Sigmoid colon (tissue), 7 donors: Measurements from ENCODE around the gene AQP6. TPM values are rescaled to one million over a fixed set of nuclear protein-coding genes. Genes with fewer than 3 reads are reported as not detected.
A peak's percentile ranks its signal among the peaks of the same experiment; 100 is the strongest.

Experiments used
- DNase-seq: peaks from one replicate; pipeline ENCODE4 v3.0.0-alpha.2; 2019
- H3K27ac ChIP-seq, 4 donors: fragments of 200-600 bp; sonication (generic); one replicate each; pipeline ENCODE4 v1.5.1; 2016 to 2019; ENCODE audit warnings: mild to moderate bottlenecking in 1 of 4
- H3K27me3 ChIP-seq, 3 donors: fragments of 200-600 bp; sonication (generic); one replicate each; pipeline ENCODE4 v1.5.1; 2019; ENCODE audit warnings: mild to moderate bottlenecking in 1 of 3
- H3K36me3 ChIP-seq, 4 donors: fragments of 200-600 bp; sonication (generic); one replicate each; pipeline ENCODE4 v1.5.1; 2016 to 2019
- H3K4me1 ChIP-seq, 4 donors: fragments of 200-600 bp; sonication (generic); one replicate each; pipeline ENCODE4 v1.5.1; 2017 to 2019
- H3K4me3 ChIP-seq, 4 donors: fragments of 200-600 bp; sonication (generic); one replicate each; pipeline ENCODE4 v1.5.1; 2017 to 2019; ENCODE audit warnings: mild to moderate bottlenecking in 2 of 4, moderate library complexity in 1 of 4
- H3K9me3 ChIP-seq, 4 donors: fragments of 200-600 bp in 3 of 4; sonication (generic) in 3 of 4; one replicate each; pipeline versions ENCODE4 v1.5.1 to v1.6.1; 2013 to 2019
- CTCF ChIP-seq, 4 experiments: fragments of 450-650 bp in 3 of 4; fragments of 200-600 bp in 1 of 4; IDR thresholded peaks; one replicate each; pipeline ENCODE4 v1.5.1; 2016 to 2019; ENCODE audit warnings: antibody characterized with exemption in 4 of 4, mild to moderate bottlenecking in 3 of 4, moderate library complexity in 2 of 4
- EP300 ChIP-seq, 4 donors: sonication (generic); formaldehyde crosslinking; IDR thresholded peaks; one replicate each; pipeline ENCODE4 v1.6.1; 2017; ENCODE audit warnings: antibody characterized with exemption in 4 of 4
- POLR2A ChIP-seq, 2 donors: fragments of 450-650 bp; IDR thresholded peaks; one replicate each; pipeline ENCODE4 v1.6.1; 2016; ENCODE audit warnings: antibody characterized with exemption in 2 of 2, mild to moderate bottlenecking in 2 of 2, moderate library complexity in 2 of 2
- POLR2AphosphoS5 ChIP-seq, 4 donors: sonication (generic); formaldehyde crosslinking; IDR thresholded peaks; one replicate each; pipeline ENCODE4 v1.6.1; 2017; ENCODE audit warnings: antibody characterized with exemption in 4 of 4
- WGBS, 2 donors: extraction: QIAGEN DNeasy Blood & Tissue Kit; methylation state at CpG; one replicate each; pipeline ENCODE4 v1.1.7; 2013; 5-methylcytosine and 5-hydroxymethylcytosine counted together
- intact Hi-C: fragments of 100-400 bp; cut with DNase I; formaldehyde crosslinking; loops from one replicate; pipeline ENCODE4 v1.15.1; 2023
- polyA plus RNA-seq, 3 donors: library from polyadenylated mRNA; stranded (reverse); fragments of 200-250 nt; gene quantifications; one replicate each; pipeline ENCODE4 v1.2.3, GENCODE V29; 2013
- total RNA-seq, 4 donors: library from RNA; depleted of rRNA; stranded (reverse); fragments of >200 nt; gene quantifications; one replicate each; pipeline ENCODE4 v1.1.0, GENCODE V29; 2016
- donor health status: healthy with polysubstance abuse.
- donor health status: Bipolar disorder and iron deficiency.
- donor health status: healthy.

Gene AQP6, protein sequence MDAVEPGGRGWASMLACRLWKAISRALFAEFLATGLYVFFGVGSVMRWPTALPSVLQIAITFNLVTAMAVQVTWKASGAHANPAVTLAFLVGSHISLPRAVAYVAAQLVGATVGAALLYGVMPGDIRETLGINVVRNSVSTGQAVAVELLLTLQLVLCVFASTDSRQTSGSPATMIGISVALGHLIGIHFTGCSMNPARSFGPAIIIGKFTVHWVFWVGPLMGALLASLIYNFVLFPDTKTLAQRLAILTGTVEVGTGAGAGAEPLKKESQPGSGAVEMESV
- total RNA-seq = under 1 TPM; 0.14 to 0.83 (median 0.60) TPM
- under 1 TPM in 1 of 3 donors, not detected in 2; 0.12 TPM for polyA plus RNA-seq

DNA sequence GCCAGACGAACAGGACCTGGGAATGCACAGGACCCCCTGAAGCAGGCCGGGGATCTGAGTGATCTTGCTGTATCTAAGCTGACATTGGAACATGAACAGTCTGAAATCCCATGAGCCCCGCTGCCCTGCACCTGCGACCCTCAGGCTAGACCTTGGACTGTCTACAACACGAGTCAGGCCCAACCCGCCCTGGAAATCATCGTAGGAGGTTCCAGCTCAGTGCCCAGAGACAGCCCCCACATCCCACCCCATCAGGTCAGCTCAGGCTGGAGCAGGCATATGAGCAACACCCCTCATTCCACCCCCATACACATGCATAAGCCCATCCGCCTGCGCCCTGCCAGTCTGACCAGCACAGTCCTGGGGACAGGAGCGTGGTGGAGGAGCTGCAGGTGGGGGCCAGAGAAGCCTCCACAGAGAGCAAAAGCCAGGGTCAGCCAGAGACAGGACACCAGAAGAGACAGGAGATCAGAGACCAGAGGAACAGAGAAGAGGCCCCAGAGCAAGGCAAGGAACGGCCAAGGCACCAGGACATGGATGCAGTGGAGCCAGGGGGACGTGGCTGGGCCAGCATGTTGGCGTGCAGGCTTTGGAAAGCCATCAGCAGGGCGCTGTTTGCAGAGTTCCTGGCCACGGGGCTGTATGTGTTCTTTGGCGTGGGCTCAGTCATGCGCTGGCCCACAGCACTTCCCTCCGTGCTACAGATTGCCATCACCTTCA, at the start of gene AQP6:
Gene AQP6 (plus strand): TSS at position 307 of the 720 bp plus-strand sequence. CDS start 227 bp downstream, at position 534.
- intact Hi-C loops = no loop called here
- WGBS, 2 donors = 79 to 87% methylated on average over 18 of the region's 18 CpGs
- Histone ChIP-seq H3K36me3 (no peaks in the 10 kb centered on the region), H3K27me3 (peaks cover 0 to 10% (median 0%) of the 10 kb centered on the region in 3 donors), H3K27ac (no peak within 1 kb of the TSS), H3K4me1 (peaks cover 0 to 20% (median 15%) of the 10 kb centered on the region in 4 donors), H3K4me3 (no peak within 1 kb of the TSS), H3K9me3 (no peaks in the 10 kb centered on the region)
- peak; percentile 60 for DNase-seq
- TF ChIP-seq EP300 (IDR thresholded peaks at IDR 0.05) = no peak
- no peak for TF ChIP-seq CTCF (IDR thresholded peaks at IDR 0.05)
- no peak for TF ChIP-seq POLR2AphosphoS5 (IDR thresholded peaks at IDR 0.05)
- no peak for TF ChIP-seq POLR2A (IDR thresholded peaks at IDR 0.05)

DNA sequence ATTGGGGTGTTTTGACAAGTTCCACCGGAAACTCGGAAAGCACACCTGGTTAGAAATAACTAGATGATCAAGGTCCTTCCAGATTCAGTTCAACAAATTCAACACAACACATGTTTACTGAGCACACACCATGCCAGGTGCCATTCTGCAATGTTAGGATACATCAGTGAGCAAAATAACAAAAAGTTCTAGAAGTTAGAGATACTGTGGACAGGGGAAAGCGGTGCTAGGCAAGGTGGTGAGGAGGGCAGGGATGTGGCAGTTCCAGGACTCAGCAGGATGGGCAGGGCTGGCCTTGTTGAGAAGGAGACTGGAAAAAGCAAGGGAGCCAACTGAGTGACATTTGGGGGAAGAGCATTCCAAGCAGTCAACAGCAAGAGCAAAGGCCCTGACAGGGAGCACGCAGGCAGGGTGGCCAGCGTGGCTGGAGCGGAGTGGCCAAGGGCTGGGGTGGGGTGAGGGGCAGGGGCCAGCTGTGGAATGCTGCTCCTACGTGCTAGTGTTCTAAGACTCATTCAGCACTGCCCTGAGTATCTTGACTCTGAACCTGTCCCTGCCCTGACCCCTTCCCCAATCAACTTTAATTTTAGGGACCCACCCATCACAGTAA, 49.6 kb upstream of the AQP6 start:
- no peak overlapping the region for H3K4me3 ChIP-seq
- no peaks in the 10 kb centered on the region for H3K36me3 ChIP-seq
- H3K27ac ChIP-seq = peak overlapping the region in 2 of 4 donors; percentile 5 to 52
- H3K9me3 ChIP-seq = no peaks in the 10 kb centered on the region
- DNase-seq = no peak
- intact Hi-C loops = no loop called here
- TF ChIP-seq CTCF (IDR thresholded peaks at IDR 0.05) (no peak), POLR2A (IDR thresholded peaks at IDR 0.05) (no peak), EP300 (IDR thresholded peaks at IDR 0.05) (no peak), POLR2AphosphoS5 (IDR thresholded peaks at IDR 0.05) (no peak)
- H3K4me1 ChIP-seq = no peaks in the 10 kb centered on the region
- 86 to 88% methylated on average over 7 of the region's 7 CpGs for WGBS, 2 donors
- no peaks in the 10 kb centered on the region for H3K27me3 ChIP-seq

DNA sequence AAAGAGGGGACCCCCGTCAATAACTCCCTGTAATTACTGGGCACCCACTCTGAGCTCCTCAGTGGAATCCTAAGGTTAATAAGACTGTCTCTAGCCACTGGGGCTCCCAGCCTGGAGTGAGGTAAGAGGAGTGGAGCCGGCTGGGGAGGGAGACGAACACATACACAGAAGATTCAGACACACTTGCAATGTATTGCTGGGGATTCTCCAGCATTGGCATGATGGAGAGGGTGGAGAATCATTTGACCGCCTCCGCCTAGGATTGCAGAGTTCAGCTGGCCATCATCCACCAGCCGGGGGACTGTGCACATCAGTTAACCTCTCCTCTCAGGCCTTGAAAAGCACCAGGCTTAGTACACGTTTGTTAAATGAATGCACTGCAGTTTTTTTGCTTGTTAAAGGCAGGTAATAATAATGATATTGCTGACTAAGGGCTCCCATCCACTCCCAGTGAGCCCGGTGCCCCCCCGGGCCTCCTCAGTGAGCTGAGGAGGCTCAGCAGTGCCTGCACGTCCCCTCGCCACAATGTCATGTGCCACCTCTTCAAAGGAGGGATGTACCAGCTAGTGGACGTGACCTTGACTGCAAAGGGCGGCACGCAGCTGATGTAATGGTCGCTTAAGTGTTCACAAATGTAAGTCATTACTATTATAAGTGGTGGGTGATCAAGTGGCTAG, 48.7 kb upstream of the AQP6 start:
- H3K36me3 ChIP-seq = no peaks in the 10 kb centered on the region
- TF ChIP-seq POLR2AphosphoS5 (IDR thresholded peaks at IDR 0.05) (no peak), EP300 (IDR thresholded peaks at IDR 0.05) (no peak), POLR2A (IDR thresholded peaks at IDR 0.05) (no peak), CTCF (IDR thresholded peaks at IDR 0.05) (no peak)
- H3K4me3 ChIP-seq = no peak overlapping the region
- peak overlapping the region in 1 of 4 donors; percentile 52 for H3K27ac ChIP-seq
- WGBS, 2 donors = 87 to 92% methylated on average over 15 of the region's 15 CpGs
- DNase-seq = no peak
- intact Hi-C loops = no loop called here
- no peaks in the 10 kb centered on the region for H3K27me3 ChIP-seq
- no peaks in the 10 kb centered on the region for H3K9me3 ChIP-seq
- H3K4me1 ChIP-seq = no peaks in the 10 kb centered on the region

DNA sequence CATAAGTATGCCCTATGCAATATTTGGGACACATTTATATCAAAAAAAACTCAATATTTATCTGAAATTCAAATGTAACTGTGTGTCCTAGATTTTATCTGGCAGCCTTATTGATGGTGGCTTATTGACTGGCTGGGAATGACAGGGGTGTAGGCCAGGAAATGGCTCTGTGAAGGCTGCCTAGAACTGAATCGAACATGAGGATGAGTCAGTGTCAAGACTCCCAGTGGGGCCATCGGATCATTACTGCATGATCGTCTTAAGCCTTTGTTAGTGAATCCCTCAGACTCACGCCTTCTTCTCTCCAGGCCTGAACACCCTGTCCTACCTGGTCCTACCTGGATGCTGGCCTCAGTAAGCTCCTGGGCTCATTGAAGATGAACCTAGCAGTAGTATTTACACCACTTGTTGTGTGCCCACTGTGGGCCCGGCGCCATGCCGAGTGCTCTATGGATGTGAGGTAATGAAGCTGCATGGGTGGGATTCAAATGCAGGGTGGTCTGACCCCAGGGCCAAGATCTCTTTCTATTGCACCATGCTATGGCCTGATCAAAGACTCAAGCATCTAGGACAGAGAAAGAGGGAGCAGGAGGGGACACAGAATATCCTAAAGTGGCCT, 48.0 kb upstream of the AQP6 start:
- Histone ChIP-seq H3K27ac (no peak overlapping the region), H3K4me3 (no peak overlapping the region), H3K9me3 (no peaks in the 10 kb centered on the region), H3K36me3 (no peaks in the 10 kb centered on the region), H3K4me1 (no peaks in the 10 kb centered on the region), H3K27me3 (no peaks in the 10 kb centered on the region)
- DNase-seq = no peak
- intact Hi-C loops = no loop called here
- WGBS, 2 donors = 93 to 95% methylated on average over 7 of the region's 7 CpGs
- TF ChIP-seq POLR2A (IDR thresholded peaks at IDR 0.05) = no peak
- no peak for TF ChIP-seq POLR2AphosphoS5 (IDR thresholded peaks at IDR 0.05)
- no peak for TF ChIP-seq CTCF (IDR thresholded peaks at IDR 0.05)
- no peak for TF ChIP-seq EP300 (IDR thresholded peaks at IDR 0.05)
